ENCODE results near the gene GGA1. TPM values are rescaled to one million over a fixed set of nuclear protein-coding genes. Genes with fewer than 3 reads are reported as not detected.

The GGA1 gene
- total and polyA plus RNA-seq, 9 of the 15 experiments (the other 6 are each of a cell fraction or from before 2014, with no cell fraction given): 1.5 to 69.5 (median 31.6) TPM

DNA sequence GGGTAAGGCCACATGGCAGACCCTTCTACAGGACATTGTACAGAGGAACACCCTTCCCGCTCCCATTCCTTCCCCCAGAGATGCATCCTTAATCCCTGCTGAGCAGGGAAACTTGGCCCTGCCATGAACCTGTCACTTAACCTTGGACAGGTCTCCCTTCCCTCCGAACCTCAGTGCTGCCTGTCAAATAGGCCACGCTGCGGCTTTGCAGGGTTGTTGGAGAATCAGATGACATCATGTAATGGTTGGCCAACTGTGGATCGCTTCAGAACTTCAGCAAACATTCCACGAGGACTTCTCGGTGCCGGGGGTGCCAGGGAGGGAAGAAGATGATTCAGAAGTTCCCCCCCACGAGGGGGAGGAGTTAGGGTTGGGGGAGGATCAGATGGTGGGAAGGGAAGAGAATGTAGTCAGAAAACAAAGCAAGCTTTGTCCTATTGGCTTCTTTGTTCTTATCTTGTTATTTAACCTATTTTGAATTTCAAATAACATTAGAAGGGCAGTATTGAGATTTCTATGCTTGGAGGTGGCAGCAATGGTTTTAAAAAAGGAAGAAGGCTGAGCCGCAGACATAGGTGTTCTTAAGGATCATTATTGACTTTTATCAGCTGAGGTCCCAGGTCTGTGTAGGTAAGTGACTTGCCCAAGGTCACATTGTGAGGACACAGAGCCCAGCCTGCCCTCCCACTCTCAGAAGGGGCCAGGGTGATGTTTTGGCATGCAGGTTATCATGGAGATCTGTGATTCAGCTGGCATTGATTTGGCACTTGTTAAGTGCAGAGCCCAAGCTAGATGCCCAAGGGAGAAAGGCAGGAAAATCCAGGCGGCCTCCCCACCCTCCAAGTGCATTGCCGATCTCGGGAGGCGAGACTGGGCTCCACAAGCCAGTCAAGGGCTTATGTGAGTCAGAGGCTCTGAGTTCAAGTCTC lies 45.2 kb upstream of the GGA1 start (continued):
- TF ChIP-seq ZNF583 (CRISPR knock-in tag; IDR thresholded peaks at IDR 0.05): no peak
- no peak for TF ChIP-seq ZNF717 (CRISPR knock-in tag; IDR thresholded peaks at IDR 0.05)
- TF ChIP-seq, protein P1, sequence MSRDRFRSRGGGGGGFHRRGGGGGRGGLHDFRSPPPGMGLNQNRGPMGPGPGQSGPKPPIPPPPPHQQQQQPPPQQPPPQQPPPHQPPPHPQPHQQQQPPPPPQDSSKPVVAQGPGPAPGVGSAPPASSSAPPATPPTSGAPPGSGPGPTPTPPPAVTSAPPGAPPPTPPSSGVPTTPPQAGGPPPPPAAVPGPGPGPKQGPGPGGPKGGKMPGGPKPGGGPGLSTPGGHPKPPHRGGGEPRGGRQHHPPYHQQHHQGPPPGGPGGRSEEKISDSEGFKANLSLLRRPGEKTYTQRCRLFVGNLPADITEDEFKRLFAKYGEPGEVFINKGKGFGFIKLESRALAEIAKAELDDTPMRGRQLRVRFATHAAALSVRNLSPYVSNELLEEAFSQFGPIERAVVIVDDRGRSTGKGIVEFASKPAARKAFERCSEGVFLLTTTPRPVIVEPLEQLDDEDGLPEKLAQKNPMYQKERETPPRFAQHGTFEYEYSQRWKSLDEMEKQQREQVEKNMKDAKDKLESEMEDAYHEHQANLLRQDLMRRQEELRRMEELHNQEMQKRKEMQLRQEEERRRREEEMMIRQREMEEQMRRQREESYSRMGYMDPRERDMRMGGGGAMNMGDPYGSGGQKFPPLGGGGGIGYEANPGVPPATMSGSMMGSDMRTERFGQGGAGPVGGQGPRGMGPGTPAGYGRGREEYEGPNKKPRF (IDR thresholded peaks at IDR 0.05; ENCODE audit: low read depth, low read length): no peak
- TF ChIP-seq ARHGAP35 (IDR thresholded peaks at IDR 0.05; ENCODE audit: partially characterized antibody): no peak
- no peak for TF ChIP-seq CHD1 (IDR thresholded peaks at IDR 0.05; ENCODE audit: low read length)
- TF ChIP-seq HCFC1 (IDR thresholded peaks at IDR 0.05; ENCODE audit: low read depth, low read length): no peak
- no peak for TF ChIP-seq EP300 (IDR thresholded peaks at IDR 0.05; ENCODE audit: low read length)
- no peak for TF ChIP-seq GABPB1 (CRISPR knock-in tag; IDR thresholded peaks at IDR 0.05)
- TF ChIP-seq CBX1 (IDR thresholded peaks at IDR 0.05; ENCODE audit: low read depth): no peak
- peak; percentile 17; the same call in 1 of the 2 replicates for TF ChIP-seq ZBTB7A (IDR thresholded peaks at IDR 0.05; ENCODE audit: borderline replicate concordance, control insufficient read depth, low read depth, low read length)
- TF ChIP-seq ZFP36 (IDR thresholded peaks at IDR 0.05; ENCODE audit: low read depth, low read length, partially characterized antibody): no peak
- TF ChIP-seq NBN (IDR thresholded peaks at IDR 0.05; ENCODE audit: low read depth): no peak
- no peak for TF ChIP-seq FOXK2 (conservative IDR thresholded peaks at IDR 0.05 in 1 of 2, IDR thresholded peaks at IDR 0.05 in 1 of 2; ENCODE audit: low read depth in 2 of 2)
- TF ChIP-seq ZNF316 (IDR thresholded peaks at IDR 0.05): no peak
- TF ChIP-seq SREBF2 (CRISPR knock-in tag; IDR thresholded peaks at IDR 0.05): no peak
- TF ChIP-seq ZNF764 (CRISPR knock-in tag; IDR thresholded peaks at IDR 0.05; ENCODE audit: low read depth): no peak
- TF ChIP-seq, protein P2, sequence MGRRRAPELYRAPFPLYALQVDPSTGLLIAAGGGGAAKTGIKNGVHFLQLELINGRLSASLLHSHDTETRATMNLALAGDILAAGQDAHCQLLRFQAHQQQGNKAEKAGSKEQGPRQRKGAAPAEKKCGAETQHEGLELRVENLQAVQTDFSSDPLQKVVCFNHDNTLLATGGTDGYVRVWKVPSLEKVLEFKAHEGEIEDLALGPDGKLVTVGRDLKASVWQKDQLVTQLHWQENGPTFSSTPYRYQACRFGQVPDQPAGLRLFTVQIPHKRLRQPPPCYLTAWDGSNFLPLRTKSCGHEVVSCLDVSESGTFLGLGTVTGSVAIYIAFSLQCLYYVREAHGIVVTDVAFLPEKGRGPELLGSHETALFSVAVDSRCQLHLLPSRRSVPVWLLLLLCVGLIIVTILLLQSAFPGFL (CRISPR knock-in tag; IDR thresholded peaks at IDR 0.05): no peak
- TF ChIP-seq LCOR (CRISPR knock-in tag; IDR thresholded peaks at IDR 0.05): no peak
- no peak for TF ChIP-seq RBM15 (IDR thresholded peaks at IDR 0.05; ENCODE audit: insufficient read depth, low read length)
- TF ChIP-seq ELF1 (tag; IDR thresholded peaks at IDR 0.05): no peak
- TF ChIP-seq GTF2E2 (tag; IDR thresholded peaks at IDR 0.05): no peak
- TF ChIP-seq, protein P3, sequence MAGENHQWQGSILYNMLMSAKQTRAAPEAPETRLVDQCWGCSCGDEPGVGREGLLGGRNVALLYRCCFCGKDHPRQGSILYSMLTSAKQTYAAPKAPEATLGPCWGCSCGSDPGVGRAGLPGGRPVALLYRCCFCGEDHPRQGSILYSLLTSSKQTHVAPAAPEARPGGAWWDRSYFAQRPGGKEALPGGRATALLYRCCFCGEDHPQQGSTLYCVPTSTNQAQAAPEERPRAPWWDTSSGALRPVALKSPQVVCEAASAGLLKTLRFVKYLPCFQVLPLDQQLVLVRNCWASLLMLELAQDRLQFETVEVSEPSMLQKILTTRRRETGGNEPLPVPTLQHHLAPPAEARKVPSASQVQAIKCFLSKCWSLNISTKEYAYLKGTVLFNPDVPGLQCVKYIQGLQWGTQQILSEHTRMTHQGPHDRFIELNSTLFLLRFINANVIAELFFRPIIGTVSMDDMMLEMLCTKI (IDR thresholded peaks at IDR 0.05; ENCODE audit: partially characterized antibody): no peak
- TF ChIP-seq, protein P4, sequence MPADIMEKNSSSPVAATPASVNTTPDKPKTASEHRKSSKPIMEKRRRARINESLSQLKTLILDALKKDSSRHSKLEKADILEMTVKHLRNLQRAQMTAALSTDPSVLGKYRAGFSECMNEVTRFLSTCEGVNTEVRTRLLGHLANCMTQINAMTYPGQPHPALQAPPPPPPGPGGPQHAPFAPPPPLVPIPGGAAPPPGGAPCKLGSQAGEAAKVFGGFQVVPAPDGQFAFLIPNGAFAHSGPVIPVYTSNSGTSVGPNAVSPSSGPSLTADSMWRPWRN (IDR thresholded peaks at IDR 0.05; ENCODE audit: low read depth): no peak
- TF ChIP-seq ELF2 (CRISPR knock-in tag; IDR thresholded peaks at IDR 0.05): no peak
- no peak for TF ChIP-seq NFIC (IDR thresholded peaks at IDR 0.05)

Measured in K562 (cell line).